GM18861 (cell line): ENCODE data around the gene SLC44A1.
"Not testable (repeated sequence)": the region's sequence is repeated elsewhere in the genome, so short reads cannot be mapped to it uniquely, and the experiment has no call there.

Source experiments
- ATAC-seq: cut with Tn5 transposase; IDR thresholded peaks from one replicate; pipeline ENCODE4 v1.9.1; 2021; ENCODE audit not compliant: unreplicated experiment

The SLC44A1 gene

DNA sequence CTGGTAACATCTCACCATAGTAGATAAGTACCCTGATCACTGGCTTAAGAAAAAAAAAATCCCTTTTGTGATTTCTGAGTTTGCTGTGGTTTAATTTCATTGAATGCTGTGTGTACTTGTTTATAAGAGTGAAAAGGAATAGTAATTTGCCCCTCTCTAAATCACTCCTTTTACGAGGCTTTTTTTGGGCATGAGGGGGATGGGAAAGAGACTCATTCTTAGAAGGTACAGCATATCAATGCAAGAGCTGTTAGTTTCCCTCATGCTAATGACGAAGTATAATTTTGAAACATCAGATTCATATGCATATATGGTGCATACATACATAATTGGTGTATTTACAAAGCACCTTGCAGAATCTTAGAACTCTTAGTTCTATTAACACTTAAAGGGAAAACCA lies 2.4 kb upstream of the SLC44A1 start:
- no peak for ATAC-seq

DNA sequence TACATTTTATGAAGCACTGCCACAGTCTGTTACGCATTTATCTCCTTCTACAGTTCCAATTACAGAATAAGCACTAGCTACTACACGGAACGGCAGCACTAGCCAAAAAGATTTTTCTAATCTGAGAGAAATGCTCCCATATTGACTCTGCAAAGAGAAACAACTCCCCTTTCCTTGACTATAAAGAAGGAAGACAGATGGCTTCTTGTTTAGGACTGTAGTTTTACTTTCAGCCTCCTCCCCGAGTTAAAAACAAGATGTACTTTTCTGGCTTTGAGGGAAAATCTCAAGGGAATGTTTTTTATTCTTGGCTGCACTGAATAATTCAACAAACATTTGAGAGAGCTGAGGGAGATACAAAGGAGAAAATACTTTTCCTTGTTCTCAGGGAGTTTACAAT lies 1.9 kb upstream of the SLC44A1 start:
- no peak for ATAC-seq

DNA sequence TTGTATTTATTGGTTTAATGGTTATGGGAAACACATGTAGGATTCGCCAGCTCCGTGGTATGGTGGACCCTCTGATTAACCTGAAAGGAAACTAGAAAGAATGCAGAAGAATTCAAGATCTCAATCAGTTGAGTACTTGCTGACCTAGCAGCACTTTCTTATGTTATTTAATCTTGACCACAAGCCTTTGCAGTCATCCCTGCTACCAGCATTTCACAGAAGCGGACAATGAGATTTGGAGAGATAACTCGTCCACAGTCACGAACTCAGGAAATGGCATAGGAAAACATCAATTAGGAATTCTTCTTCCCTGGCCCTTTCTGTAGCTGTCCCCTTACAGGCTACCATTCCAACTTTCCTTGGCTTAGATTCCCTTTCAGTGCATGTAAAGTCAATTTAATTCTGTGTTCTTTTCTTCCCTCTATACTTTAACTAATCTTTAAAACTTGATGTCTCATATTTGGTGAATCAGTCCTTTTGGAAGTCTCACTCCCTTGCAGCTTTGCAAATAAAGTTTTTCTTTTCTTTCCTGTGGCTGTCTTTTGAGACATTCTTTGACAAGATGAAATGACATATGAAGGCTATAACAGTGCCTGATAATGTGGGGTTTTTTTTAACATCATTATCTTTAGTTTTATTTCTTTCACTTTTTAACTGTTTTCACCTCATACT lies 1.3 kb upstream of the SLC44A1 start:
- ATAC-seq: no peak

DNA sequence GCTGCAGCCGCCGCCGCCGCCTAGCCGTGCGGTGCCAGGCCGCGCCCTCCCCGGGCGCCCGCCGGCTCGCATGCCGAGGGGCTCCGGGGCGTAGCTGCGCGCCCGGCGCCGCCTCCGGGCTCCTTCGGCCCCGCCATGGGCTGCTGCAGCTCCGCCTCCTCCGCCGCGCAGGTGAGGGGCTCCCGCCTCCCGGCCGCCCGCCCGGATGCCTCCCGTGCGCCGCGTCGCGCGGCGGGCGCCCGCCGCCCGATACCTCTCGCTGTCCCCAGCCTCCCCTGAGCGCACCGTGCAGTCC lies 230 bp downstream of the SLC44A1 start:
- peak; percentile 33 for ATAC-seq

DNA sequence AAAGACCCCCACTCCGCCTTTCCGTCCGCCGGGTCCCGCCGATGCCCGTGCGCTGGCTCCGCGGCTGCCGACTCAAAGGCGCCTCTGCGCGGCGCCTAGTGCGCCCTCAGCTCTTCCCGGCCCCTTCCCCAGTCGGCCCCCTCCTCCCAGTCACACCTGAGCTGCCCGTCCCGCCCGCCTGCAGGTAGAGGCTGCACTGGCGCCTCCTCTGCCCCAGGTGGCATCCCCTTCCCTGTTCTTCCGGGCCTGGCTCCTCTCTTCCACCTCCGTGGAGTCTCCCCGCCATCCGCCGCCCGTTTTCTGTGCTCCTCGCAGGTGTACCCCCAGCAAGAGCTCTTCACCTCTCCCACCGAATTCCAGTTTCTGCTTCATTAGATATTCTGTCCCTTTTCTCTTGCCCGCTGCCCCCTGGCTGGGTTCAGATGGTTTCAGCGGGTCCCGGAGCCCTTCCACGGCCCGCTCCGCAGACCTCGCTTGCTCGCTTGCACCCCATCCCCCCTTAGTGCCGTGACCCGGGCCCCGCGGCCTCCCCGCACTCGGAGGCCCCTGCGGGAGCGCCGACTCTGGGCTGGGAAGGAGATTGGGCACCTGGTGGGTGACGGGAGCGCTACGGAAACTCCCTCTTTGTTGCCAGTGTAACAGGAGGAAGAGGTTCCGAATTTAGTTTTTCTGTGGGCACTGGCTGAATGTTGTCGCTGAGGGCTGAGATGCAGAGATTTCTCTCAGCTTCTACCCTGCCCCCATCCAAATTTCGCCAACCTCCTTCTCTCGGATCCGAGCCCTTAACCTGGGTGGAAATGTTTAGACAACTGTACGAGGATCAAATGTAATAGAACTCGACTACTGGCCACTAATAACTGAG lies 809 bp downstream of the SLC44A1 start:
- no peak for ATAC-seq

DNA sequence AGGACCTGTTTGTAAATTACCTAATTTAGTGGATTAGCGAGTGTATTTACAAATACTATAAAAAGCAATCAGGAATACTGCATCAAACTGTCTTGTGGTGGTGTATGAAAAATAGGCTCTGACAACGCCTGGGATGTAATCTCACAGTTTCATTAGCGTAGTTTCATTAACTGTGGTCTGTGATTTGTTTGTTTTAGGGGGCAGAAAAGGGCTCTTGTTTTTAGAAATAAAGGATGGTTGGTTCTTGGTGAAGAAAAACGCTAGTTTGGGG lies 1.4 kb downstream of the SLC44A1 start:
- ATAC-seq: no peak

DNA sequence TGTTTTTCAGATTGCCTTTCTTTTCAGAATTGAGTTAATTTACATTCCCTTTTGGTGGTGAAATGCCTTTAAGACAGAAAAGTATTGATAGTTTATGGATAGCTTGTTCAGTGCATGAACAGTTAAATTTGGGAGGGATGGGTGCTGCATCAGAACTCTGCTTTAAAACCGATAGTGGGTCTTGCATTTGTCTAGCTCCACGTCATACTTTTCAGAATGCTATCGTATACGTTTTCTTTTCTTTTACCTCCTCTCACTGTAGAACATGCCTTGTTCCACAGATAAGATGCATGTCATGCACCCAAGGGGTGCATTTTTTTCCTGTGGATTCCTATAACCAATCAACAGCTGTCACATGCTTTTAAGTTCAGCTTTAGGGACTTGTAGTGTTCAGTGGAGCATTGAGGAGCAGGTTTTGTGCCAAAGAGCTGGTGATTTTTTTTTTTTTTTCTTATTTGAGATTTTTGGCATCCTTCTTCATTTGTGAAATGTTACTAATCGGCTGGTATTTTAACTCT lies 2.3 kb downstream of the SLC44A1 start:
- ATAC-seq: no peak

DNA sequence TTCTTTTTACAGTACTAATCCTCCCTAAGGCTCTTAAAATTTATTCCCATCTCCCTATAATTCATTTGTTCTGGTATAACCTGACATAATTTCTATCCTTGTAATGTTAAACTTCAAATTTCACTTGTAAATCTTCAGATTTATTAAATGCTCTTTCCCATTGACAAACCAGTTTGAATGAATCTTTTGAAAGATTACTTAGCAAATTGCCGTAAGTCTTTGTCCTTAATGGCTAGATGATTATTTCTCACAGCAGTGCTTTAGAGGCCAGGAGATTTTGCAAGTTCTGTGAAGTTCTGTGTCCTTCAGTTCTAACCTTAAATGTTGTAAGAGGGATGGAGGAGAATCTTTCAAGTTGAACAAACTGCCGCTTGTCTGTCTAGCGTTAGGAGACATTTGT lies 4.2 kb downstream of the SLC44A1 start:
- no peak for ATAC-seq

DNA sequence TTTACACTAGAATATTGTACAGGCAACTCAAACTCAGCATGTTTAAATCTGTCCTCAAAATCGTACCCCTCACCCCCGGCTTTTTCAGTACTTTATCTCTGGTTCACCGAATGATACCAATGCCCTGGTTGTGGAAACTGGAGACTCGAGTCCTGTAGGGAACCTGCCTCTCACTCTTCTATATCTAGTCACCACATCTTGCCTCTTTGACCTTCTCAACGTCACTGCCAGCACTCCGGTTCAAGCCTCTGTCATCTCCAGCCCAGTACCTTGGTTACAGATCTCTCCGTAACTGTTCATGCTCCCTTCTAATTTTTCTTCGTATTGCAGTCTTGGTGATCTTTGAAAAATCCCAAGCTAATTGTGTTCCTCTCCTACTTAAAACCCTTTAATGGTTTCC lies 6.7 kb downstream of the SLC44A1 start:
- no peak for ATAC-seq

DNA sequence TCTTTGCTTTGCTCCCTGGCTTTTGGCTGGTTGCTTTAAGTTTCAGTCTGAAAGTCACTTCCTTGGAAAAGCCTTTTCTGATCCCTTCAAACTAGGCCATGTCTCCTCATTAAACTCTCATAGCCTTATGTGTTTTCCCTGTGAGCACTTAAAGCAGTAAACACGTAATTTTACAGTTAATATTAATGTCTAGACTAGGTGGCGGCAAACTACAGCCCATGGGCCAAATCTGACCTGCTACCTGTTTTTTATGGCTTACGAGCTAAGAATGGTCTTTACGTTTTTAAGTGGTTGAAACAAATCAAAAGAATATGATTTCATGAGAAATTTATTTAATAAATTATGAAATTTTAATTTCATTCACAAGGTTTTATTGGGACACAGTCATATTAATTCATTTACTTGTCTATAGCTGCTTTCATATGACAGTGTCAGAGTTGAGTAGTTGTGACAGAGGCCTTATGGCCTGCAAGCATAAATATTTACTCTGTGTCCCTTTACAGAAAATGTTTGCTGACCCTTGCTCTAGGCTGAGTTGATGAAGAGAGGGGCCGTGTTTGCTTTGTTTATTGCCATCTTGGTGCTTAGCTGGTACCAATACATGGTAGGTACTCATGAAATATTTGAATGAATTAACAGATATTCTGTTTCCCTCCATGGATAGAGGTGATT lies 7.4 kb downstream of the SLC44A1 start:
- ATAC-seq: no peak

DNA sequence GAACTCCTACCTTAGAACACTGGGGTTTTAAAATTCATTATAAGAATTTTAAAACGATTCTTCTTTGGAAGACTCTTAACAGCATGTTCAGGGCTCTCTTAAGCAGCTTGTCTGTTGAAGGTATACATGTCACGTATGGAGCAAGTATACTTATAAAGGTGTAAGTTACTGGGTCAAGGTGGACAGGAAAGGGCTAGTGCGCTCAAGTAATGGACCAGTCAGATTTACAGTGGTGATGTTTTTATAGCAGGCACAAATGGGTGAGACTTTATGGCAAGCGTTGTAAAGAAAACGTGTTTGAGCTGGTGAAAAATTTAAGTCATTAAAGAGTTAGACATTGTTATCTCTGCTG lies 7.9 kb downstream of the SLC44A1 start:
- ATAC-seq: no peak

DNA sequence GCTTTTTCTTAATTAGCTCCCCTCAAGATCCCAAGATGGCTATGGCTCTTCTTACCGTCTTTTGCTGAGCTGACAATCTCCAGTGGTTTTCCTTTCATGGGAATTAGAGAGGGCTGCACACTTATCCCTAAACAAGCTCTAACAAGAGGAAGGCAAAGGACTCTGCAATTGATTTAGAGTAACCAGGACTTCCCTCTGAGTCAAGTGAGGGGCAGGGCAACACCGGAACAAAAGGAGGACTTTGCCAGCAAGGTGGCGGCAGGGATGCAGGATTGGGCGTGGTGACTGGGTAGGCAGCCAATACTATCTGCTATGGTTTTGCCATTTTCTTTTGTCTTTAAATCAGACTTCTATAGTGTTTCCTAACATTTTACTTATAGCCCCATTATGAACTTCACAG lies 9.8 kb downstream of the SLC44A1 start:
- ATAC-seq: no peak

DNA sequence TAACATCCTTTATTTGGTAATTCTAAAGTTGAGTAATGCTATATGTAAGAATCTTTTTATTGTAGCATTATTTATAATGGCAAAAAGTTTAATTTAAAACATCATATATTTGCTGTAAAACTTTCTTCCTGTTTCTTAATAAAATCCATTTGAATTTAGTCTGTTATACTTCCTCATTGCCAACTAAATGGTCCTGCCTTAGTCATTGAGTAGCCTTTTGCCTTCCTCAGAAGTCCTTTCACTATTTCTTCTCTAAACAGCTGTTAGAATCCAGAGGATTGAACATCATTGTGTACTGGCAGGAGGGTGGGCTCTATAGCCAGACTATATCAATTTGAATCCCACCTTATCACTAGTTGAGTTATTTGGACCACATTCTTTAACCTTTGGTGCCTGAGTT lies 11.0 kb downstream of the SLC44A1 start:
- ATAC-seq: no peak

DNA sequence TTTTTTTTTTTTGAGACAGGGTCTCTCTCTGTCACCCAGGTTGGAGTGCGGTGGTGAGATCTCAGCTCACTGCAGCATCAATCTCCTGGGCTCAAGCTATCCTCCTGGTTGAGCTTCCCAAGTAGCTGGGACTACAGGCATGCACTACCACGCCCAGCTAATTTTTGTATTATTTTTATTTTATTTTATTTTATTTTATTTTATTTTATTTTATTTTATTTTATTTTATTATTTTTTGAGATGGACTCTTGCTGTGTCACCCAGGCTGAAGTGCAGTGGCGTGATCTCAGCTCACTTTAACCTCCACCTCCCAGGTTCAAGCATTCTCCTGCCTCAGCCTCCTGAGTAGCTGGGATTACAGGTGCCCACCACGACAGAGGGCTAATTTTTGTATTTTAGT lies 12.1 kb downstream of the SLC44A1 start:
- not testable (repeated sequence) for ATAC-seq

DNA sequence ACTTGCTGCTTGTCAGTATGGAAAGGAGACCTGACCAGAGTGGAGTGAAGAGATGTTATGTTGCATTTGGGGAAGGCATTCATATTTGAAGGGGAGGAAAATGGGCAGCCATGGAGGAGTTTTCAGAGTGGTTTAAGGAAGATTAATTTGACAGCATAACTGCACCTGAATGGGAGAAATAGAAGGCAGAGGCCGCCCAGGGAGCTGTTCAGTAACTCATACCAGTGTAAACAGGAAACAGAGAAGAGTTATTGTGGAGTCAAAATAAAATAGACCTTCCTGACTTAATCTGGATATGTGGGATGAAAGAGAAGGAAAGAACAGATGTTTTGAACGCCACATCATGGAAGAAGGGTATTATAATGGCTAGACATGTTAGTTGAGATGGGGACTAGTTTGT lies 13.4 kb downstream of the SLC44A1 start:
- no peak for ATAC-seq

DNA sequence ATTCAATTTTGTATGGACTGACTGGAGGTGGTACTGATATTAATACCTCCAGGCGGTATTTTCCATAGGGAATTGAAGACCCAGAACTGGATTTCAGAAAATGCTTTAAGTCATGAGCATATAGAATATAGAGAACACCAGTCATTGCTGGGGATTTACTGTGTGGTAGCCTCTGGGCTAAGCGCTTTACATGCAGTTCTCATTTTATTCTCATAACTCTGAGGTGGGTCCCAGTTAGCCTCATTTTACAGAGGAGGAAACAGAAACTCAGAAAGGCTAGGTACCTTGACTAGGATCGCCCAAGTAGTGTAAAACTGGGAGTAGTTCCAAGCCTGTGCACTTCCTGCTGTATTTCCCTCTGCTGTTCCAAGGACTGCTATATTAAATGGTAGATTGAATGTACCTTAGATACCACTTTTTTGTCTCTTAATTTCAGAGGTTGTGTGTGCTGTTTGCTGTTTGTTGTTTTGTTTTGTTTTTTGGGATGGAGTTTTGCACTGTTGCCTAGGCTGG lies 13.8 kb downstream of the SLC44A1 start:
- ATAC-seq: no peak

DNA sequence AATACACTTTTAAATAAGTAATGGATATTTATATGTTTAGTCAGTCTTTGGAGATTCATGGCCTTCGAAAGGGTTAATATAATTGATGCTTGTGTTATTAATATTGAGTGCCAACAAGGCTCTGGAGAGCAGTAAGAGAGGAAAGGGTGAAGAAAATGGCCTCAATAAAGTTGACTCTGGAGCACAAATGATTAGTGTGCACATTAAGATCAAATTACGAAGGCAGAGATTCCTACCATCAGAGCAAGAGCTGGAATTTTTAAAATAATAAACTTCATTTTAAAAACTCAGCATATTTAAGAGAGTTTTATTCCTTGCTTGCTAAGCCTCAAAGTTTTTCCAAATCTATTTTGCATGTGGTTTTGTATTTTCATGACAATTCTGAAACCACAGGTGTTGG lies 14.8 kb downstream of the SLC44A1 start:
- no peak for ATAC-seq

DNA sequence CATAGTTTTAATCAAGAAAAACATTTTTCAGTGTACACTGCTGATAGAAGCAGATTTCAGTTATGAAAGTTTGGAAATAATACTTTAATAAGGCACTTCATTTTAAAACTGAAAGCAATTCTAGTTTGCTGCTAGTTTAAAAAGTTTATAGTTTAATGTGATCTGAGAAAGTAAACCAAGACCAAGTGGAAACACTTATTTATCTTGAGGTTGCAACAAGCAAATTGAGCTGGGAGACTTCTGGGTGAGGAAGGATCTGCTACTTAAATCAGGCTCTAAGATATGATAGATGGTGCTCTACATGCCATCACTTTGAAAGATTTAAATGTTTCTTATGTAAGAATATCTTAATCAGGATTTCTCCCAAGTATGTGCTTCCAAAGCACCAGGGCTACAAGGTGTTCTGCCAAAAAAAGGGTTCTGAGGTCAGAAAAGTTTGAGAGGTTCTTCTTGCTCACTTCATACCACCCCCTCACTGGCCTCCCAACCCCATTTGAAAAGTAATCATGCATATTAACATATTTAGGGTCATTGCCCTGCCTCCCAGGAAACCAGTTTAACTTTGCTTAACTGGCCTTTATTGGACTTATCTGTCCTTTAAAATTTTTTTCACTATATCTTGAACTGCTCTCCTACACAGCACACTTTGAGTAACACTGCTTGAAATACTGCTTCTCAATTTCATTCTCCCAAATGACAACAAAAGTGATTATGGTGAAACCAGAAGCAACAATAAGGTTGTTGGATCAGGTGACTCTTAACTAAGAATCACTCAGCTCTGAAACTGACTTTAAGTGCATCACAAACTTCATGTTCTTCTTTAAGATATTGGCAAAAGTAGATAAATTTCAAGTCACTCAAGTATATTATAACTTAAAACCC lies 15.5 kb downstream of the SLC44A1 start:
- ATAC-seq: no peak

DNA sequence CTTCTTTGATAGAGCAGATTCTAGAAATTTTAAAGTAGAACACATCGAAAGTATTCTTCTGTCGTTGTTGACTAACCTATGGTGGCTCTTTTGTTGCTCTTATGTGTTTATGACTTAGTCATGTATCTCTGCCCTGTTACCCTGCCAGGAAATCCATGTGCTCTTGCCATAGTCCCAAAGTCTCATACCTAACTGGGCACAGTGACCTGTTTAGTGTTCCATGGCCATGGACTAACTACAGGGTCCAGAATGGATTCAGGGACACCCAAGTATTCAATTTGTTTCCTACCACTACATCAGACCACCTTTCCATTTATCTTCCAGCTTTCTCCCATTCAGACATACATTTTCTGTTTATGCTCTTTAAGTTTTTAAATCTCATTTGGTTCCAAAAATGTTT lies 18.0 kb downstream of the SLC44A1 start:
- no peak for ATAC-seq

DNA sequence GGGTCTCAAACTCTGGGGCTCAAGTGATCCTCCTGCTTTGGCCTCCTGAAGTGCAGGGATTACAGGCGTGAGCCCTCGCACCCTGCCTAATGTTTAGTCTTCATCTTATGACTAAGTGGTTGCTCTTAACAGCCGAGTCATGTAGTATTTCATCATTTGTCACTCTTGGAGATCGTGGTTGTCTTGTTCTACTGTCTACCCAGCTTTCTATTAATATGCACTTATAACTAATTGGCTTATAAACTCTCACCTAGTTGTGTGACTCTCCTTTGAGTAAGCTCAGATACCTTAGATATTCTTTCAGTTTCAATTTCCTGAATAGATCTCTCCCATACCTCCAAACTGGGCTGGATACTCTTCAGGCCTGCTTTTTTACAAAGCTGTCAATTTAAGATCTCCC lies 19.9 kb downstream of the SLC44A1 start:
- no peak for ATAC-seq

DNA sequence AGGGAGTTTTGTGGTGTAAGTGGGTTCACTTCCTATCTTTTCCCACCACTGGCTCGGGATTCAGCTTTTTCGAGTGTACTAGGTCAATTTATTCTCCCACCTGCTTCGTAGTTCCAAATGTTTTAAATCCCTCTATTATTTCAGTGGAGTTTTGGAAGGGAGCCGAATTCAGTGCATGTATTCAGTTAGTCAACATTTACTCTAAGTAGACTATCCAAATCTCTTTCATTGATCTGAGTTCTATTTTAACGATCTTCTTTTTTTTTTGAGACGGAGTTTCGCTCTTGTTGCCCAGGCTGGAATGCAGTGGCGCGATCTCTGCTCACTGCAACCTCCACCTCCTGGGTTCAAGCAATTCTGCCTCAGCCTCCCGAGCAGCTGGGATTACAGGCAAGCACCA lies 23.8 kb downstream of the SLC44A1 start:
- not testable (repeated sequence) for ATAC-seq
